K562 (cell line): ENCODE measurements around the gene PSME1.

Experiments used
- ETV1 ChIP-seq: fragments of 450-650 bp; conservative IDR thresholded peaks from 2 replicates; pipeline ENCODE4 v1.6.1; 2016; ENCODE audit warnings: missing genetic modification characterization, control low read depth, low read depth, missing compliant biosample characterization
- FOSL1 ChIP-seq: fragments of 200-800 bp; sonication (Bioruptor generic); conservative IDR thresholded peaks from 2 replicates; pipeline ENCODE4 v1.6.1; 2016; ENCODE audit warnings: missing genetic modification characterization, missing compliant biosample characterization
- HDAC1 ChIP-seq, 2 experiments: fragments of 450-650 bp; IDR thresholded peaks; 2 replicates each; pipeline ENCODE4 v1.6.1; 2016 to 2017; ENCODE audit warnings: inconsistent platforms in 1 of 2, mild to moderate bottlenecking in 1 of 2, moderate library complexity in 1 of 2
- MAFF ChIP-seq: IDR thresholded peaks from 2 replicates; pipeline ENCODE4 v1.6.1; 2012; ENCODE audit warnings: low read length, improper control_type of control experiment
- NELFE ChIP-seq: IDR thresholded peaks from 2 replicates; pipeline ENCODE4 v1.6.1; 2011; ENCODE audit warnings: mild to moderate bottlenecking; ENCODE audit not compliant: insufficient read depth, insufficient read length
- RFX7 ChIP-seq: fragments of 250-450 bp; sonication (Bioruptor Pico); IDR thresholded peaks from 2 replicates; pipeline ENCODE4 v1.5.1; 2021; ENCODE audit warnings: mild to moderate bottlenecking
- ZNF707 ChIP-seq: fragments of 250-450 bp; sonication (Bioruptor Pico); conservative IDR thresholded peaks from 2 replicates; pipeline ENCODE4 v1.8.0; 2022; ENCODE audit warnings: inconsistent platforms, mild to moderate bottlenecking, moderate library complexity
- ZSCAN29 ChIP-seq: fragments of 450-650 bp; IDR thresholded peaks from 2 replicates; pipeline ENCODE4 v1.6.1; 2017
- TF ChIP-seq, protein P1 (sequence below), 3 experiments: IDR thresholded peaks in 2 of 3; conservative IDR thresholded peaks in 1 of 3; 2 replicates each; pipeline ENCODE4 v1.5.1; 2011 to 2012; ENCODE audit warnings: low read length in 3 of 3, mild to moderate bottlenecking in 3 of 3, control low read depth in 2 of 3, improper control_type of control experiment in 1 of 3, inconsistent platforms in 1 of 3, low read depth in 1 of 3, mixed read lengths in 1 of 3, moderate library complexity in 1 of 3; ENCODE audit not compliant: insufficient read depth in 2 of 3

DNA sequence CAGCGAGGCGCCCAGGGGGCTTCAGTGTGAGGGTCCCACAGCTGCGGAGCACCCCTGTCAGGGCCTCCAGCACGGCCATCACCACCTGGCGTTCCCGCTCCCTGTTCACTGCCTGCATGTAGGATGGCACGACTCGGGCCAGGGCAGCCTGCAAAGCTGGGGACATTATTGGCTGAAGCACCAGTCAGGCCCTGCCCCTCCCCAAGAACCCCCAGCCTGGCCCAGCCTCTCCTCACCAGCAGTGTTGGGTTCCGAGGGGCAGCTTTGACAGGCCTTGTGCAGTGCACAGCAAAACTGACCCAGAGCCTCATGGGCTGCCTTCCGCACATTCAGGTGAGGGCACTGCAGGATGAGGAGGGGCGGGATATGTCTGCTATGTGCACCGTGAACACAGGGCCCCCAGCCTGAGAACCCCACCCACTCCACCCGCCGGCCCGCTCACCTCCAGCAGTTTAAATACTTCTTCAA, 47.1 kb downstream of the PSME1 start:
- TF ChIP-seq NELFE (no peak), FOSL1 (tag) (no peak), HDAC1 (IDR thresholded peaks at IDR 0.05) (no peak), ZNF707 (CRISPR knock-in tag) (no peak), RFX7 (CRISPR knock-in tag) (no peak), ZSCAN29 (no peak), ETV1 (no peak), MAFF (no peak)
- TF ChIP-seq, protein P1, sequence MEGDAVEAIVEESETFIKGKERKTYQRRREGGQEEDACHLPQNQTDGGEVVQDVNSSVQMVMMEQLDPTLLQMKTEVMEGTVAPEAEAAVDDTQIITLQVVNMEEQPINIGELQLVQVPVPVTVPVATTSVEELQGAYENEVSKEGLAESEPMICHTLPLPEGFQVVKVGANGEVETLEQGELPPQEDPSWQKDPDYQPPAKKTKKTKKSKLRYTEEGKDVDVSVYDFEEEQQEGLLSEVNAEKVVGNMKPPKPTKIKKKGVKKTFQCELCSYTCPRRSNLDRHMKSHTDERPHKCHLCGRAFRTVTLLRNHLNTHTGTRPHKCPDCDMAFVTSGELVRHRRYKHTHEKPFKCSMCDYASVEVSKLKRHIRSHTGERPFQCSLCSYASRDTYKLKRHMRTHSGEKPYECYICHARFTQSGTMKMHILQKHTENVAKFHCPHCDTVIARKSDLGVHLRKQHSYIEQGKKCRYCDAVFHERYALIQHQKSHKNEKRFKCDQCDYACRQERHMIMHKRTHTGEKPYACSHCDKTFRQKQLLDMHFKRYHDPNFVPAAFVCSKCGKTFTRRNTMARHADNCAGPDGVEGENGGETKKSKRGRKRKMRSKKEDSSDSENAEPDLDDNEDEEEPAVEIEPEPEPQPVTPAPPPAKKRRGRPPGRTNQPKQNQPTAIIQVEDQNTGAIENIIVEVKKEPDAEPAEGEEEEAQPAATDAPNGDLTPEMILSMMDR (IDR thresholded peaks at IDR 0.05 in 2 of 3, conservative IDR thresholded peaks at IDR 0.05 in 1 of 3; ENCODE audit: insufficient read depth in 2 of 3, low read depth in 1 of 3, low read length in 3 of 3) = no peak
